Urinary bladder (tissue), 4 donors: Measurements from ENCODE around the gene SLC22A12. TPM values are rescaled to one million over a fixed set of nuclear protein-coding genes. Genes with fewer than 3 reads are reported as not detected.

ENCODE experiments used
- DNase-seq: peaks from one replicate; pipeline ENCODE4 v3.0.0-alpha.2; 2015; ENCODE audit errors: extremely low spot score
- H3K27ac ChIP-seq: one replicate; pipeline ENCODE4 v1.5.1; 2013; ENCODE audit warnings: low read depth, mild to moderate bottlenecking, moderate library complexity
- H3K36me3 ChIP-seq: one replicate; pipeline ENCODE4 v1.6.1; 2013; ENCODE audit warnings: mild to moderate bottlenecking, moderate library complexity; ENCODE audit not compliant: insufficient read depth
- H3K4me1 ChIP-seq: one replicate; pipeline ENCODE4 v1.6.1; 2013; ENCODE audit warnings: mild to moderate bottlenecking, moderate library complexity; ENCODE audit not compliant: insufficient read depth
- H3K4me3 ChIP-seq: one replicate; pipeline ENCODE4 v1.5.1; 2013; ENCODE audit warnings: low read depth, low read length
- WGBS: extraction: QIAGEN DNeasy Blood & Tissue Kit; methylation state at CpG from one replicate; pipeline ENCODE4 v1.1.7; 2013; 5-methylcytosine and 5-hydroxymethylcytosine counted together
- polyA plus RNA-seq: library from polyadenylated mRNA; stranded (reverse); fragments of 200-250 nt; gene quantifications from one replicate; pipeline ENCODE4 v1.2.3, GENCODE V29; 2013
- total RNA-seq: library from RNA; depleted of rRNA; stranded (reverse); fragments of >200 nt; gene quantifications from one replicate; pipeline ENCODE4 v1.2.3, GENCODE V29; 2014
- donor health status: healthy with polysubstance abuse.
- donor health status: healthy.

SLC22A12 gene
- total and polyA plus RNA-seq, 2 donors: not detected

GRCh38 chr11:64622681-64623080 is 31.7 kb downstream of the SLC22A12 start:
- no peak for DNase-seq
- Histone ChIP-seq H3K4me3 (no peak overlapping the region), H3K27ac (no peak overlapping the region), H3K36me3 (no peaks in the 10 kb centered on the region), H3K4me1 (no peaks in the 10 kb centered on the region)
- WGBS: 95% methylated on average over 19 of the region's 19 CpGs

DNA sequence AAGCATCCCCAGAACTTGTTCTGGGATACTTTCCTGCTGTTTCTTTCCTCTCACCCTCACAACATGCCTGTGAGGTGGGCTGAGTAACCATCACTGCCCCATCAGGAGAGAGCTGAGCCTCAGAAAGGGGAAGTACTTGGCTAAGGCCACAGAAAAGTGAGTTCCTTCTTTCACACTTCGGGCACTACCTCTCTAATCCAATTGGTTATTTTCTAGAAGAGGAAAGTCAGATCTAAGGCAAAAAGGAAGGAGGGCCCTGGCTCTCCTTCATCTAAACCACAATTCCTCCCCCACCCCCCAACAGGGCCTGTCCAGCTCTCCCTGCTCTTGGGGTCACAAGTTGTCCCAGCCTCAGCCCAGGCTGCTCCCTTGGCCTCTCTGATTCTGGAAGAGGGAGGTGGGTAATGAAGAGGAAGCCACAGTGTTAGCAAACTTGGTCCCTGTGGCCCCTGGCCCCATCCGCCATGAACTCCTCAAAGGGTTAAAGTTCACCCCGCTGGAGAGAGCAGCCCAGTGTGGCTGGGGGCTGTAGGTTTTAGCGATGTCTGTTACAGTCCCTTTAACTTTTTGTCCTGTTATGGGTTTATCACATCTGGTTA is 34.0 kb downstream of the SLC22A12 start:
- 75% methylated on average over 4 of the region's 4 CpGs for WGBS
- no peaks in the 10 kb centered on the region for H3K36me3 ChIP-seq
- H3K4me1 ChIP-seq: no peaks in the 10 kb centered on the region
- DNase-seq: no peak
- no peak overlapping the region for H3K27ac ChIP-seq
- no peak overlapping the region for H3K4me3 ChIP-seq

DNA sequence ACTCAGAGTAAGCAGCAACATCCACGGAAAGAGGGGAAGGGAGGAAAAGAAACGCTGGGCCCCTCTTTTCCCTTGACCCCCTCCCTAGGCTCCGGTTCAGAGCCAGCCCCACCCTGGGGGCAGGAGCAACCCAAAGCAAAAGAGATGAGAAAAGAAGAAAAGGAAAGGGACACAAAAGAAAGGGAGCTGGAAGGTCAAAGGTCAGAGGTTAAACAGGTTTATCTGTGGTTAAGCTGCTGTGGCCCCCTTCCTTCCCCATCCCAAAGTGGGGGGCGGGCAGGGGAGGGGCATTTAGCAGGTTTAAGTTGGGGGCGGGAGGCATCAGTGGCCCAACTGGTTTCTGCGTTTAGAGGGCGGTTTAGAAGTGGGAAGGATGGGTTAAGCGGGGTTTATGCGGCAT is 35.6 kb downstream of the SLC22A12 start:
- H3K4me1 ChIP-seq: no peaks in the 10 kb centered on the region
- 79% methylated on average over 9 of the region's 9 CpGs for WGBS
- H3K4me3 ChIP-seq: no peak overlapping the region
- H3K27ac ChIP-seq: no peak overlapping the region
- DNase-seq: no peak
- no peaks in the 10 kb centered on the region for H3K36me3 ChIP-seq

- no peaks in the 10 kb centered on the region for H3K4me1 ChIP-seq
- no peak overlapping the region for H3K4me3 ChIP-seq
- no peak overlapping the region for H3K27ac ChIP-seq
- no peak for DNase-seq
- H3K36me3 ChIP-seq: no peaks in the 10 kb centered on the region
- WGBS: 96% methylated on average over 4 of the region's 4 CpGs
Measured at GRCh38 chr11:64627371-64627770, 36.4 kb downstream of the SLC22A12 start.

- H3K4me3 ChIP-seq: no peak overlapping the region
- no peak for DNase-seq
- H3K27ac ChIP-seq: no peak overlapping the region
- WGBS: 93% methylated on average over 2 of the region's 2 CpGs
- no peaks in the 10 kb centered on the region for H3K36me3 ChIP-seq
- no peaks in the 10 kb centered on the region for H3K4me1 ChIP-seq
Measured at GRCh38 chr11:64628596-64628995, 37.6 kb downstream of the SLC22A12 start.

- Histone ChIP-seq H3K36me3 (no peaks in the 10 kb centered on the region), H3K27ac (no peak overlapping the region), H3K4me3 (no peak overlapping the region), H3K4me1 (no peaks in the 10 kb centered on the region)
- no peak for DNase-seq
- WGBS: 69% methylated on average over 6 of the region's 6 CpGs
Measured at GRCh38 chr11:64629103-64629502, 38.1 kb downstream of the SLC22A12 start.

DNA sequence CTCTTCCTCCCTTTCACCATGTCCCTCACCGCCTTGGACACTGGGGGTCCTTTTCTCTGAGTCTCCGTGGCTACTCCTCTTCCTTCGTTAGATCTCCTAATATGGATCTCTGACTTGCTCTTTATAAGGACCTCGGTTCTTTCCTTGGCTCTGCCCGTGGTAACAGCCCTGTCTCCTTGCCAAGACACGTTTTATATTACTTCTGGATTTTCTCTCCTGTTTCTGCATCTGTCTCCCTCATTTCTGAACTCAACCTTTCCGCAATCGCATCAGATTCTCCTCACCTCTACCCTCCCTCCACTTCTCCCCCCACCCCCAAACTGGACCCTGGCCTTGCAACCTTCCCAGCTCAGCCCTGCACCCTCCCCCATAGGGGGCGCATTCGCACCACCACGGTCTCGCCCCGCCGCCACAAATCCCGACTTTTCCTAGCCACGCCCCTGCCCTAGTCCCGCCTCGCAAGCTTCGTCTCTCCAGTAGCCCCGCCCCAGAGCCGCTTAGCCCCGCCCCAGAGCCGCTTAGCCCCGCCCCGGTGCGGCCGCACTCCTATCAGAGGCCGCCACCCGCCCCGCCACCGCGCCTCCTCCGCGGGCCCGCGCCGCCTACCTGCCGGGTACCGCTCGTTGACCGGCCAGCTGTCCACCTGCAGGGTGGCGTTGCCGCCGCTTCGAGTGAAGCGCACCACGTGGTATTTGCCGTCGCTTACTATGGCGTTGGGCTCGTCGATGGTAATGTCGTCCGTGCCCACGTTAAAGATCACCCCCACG is 39.0 kb downstream of the SLC22A12 start:
- 39% methylated on average over 56 of the region's 56 CpGs for WGBS
- no peak overlapping the region for H3K4me3 ChIP-seq
- H3K4me1 ChIP-seq: no peaks in the 10 kb centered on the region
- no peak overlapping the region for H3K27ac ChIP-seq
- no peak for DNase-seq
- no peaks in the 10 kb centered on the region for H3K36me3 ChIP-seq

DNA sequence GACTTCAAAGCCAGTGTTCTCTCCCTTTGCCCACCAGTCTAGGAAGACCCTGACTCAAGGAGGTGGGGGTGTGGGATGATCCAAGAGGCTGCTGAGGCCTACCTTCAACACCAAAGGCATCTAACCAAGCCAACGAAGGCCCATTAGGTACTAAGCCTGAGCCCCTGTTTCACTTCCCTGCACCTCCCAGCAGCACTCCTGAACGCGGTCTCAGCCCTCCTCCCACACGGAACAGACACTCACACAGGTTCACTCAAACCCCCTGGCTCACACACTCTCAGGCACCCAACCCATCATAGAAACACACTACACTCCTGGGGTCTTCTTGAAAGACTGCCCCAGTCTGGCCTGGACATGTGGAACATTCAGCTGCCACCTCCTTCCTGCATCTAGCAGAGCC is 40.7 kb downstream of the SLC22A12 start:
- Histone ChIP-seq H3K36me3 (no peaks in the 10 kb centered on the region), H3K4me1 (no peaks in the 10 kb centered on the region), H3K4me3 (no peak overlapping the region), H3K27ac (no peak overlapping the region)
- 89% methylated on average over 4 of the region's 4 CpGs for WGBS
- no peak for DNase-seq

DNA sequence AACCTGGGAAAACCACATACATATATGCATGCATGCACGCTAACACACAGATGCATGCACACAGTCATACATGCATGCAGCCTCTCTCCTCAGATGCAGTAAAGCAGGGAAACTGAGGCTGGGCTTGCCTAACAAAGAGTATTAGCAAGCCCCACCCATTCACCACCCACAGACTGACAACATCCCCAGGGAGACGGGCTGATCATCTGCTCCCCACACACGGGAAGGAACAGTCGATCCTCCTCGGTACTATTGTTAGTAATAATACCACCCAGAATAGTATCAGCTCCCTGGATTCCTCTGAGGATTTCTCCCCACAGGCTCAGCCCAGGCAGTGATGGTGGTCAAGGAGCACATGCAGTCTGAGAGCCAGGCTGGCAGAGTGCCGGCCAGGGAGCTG is 41.2 kb downstream of the SLC22A12 start:
- no peaks in the 10 kb centered on the region for H3K36me3 ChIP-seq
- WGBS: 80% methylated on average over 6 of the region's 6 CpGs
- no peak for DNase-seq
- H3K4me1 ChIP-seq: no peaks in the 10 kb centered on the region
- H3K27ac ChIP-seq: no peak overlapping the region
- H3K4me3 ChIP-seq: no peak overlapping the region

GRCh38 chr11:64632654-64633053 is 41.6 kb downstream of the SLC22A12 start:
- no peaks in the 10 kb centered on the region for H3K4me1 ChIP-seq
- no peak overlapping the region for H3K4me3 ChIP-seq
- no peaks in the 10 kb centered on the region for H3K36me3 ChIP-seq
- no peak for DNase-seq
- H3K27ac ChIP-seq: no peak overlapping the region
- WGBS: 88% methylated on average over 10 of the region's 10 CpGs

DNA sequence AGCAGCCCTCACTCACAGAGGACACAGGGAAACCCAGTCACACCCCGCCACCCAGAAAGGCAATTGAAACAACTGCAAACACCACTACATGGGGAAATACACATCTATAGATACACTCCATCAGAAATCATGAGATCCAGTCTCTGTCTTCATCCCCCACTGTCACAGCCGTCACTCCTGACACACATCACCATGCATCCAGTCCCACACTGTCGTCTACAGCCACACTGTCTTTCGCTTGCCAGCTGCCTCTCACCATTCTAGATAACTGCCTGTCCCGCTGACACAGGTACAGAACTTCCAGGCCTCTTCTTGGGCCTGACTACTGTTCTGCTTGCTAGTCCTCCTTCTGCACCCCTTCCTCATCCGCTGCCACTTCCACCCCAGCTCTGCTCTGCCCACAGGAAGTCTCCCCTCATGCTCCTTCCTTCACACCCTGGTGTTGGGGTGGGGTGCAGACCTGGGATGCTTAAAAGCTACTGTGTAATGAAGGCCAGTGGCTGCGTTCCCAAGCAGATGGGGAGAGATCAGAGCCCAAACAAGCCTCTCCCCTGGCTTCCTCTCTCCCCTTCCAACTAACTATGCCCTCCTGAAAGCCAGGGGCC is 42.6 kb downstream of the SLC22A12 start:
- Histone ChIP-seq H3K36me3 (no peaks in the 10 kb centered on the region), H3K27ac (no peak overlapping the region), H3K4me3 (no peak overlapping the region), H3K4me1 (no peaks in the 10 kb centered on the region)
- 89% methylated on average over 7 of the region's 7 CpGs for WGBS
- DNase-seq: no peak

DNA sequence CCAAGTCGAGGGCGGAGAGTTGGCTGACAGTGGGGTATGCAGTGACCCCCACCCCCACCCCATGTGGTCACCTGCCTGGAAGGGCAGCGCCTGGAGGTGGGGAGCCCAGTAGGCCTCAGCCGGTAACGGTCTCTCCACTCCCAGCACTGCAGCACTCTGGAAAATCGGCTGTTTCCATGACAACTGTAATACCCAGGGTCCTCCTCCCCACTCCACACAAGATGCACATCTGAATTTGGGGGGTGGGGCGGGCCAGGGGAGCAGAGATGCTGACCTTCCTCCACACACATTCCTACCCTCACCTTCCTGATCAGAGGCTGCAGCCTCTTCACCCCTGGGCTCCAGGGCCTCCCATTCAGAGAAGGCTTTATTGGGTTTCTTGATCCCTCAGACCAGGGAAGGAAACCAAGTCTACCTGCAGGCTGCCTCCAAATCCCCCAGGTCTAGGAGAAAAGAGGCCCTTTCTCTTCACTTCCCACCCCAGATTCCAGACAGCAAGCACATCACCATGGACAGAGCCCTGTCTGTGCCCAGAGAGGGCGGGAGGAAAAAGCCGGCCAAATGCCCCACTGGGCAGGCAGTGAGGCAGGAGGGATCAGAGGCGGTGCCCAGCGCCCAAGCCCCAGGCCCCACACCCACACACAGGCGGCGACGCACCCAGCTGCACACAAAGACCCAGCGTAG is 46.5 kb downstream of the SLC22A12 start:
- no peaks in the 10 kb centered on the region for H3K4me1 ChIP-seq
- 54% methylated on average over 15 of the region's 15 CpGs for WGBS
- no peaks in the 10 kb centered on the region for H3K36me3 ChIP-seq
- DNase-seq: no peak
- H3K4me3 ChIP-seq: no peak overlapping the region
- H3K27ac ChIP-seq: no peak overlapping the region

- Histone ChIP-seq H3K36me3 (no peaks in the 10 kb centered on the region), H3K4me3 (peak overlapping the region; percentile 12), H3K27ac (no peak overlapping the region), H3K4me1 (no peaks in the 10 kb centered on the region)
- WGBS: 13% methylated on average over 37 of the region's 37 CpGs
- DNase-seq: no peak
Measured at GRCh38 chr11:64638018-64638665, 47.1 kb downstream of the SLC22A12 start.
